ENCODE measurements around the gene TENT5A.

TENT5A gene

GRCh38 chr6:81752921-81753710 is 635 bp upstream of the TENT5A start:
- peak; percentile 78 for DNase-seq (ENCODE audit: low read depth)
- TF ChIP-seq CTCF (IDR thresholded peaks at IDR 0.05; ENCODE audit: insufficient read depth, low read depth, low read length, missing control alignments): no peak
- H3K4me3 ChIP-seq (ENCODE audit: low read length): peak overlapping the region; percentile 85

GRCh38 chr6:81751388-81752083 is 945 bp downstream of the TENT5A start:
- H3K4me3 ChIP-seq (ENCODE audit: low read length): peak overlapping the region; percentile 85
- no peak for TF ChIP-seq CTCF (IDR thresholded peaks at IDR 0.05; ENCODE audit: insufficient read depth, low read depth, low read length, missing control alignments)
- DNase-seq (ENCODE audit: low read depth): peak; percentile 46

- peak overlapping the region; percentile 85 for H3K4me3 ChIP-seq (ENCODE audit: low read length)
- DNase-seq (ENCODE audit: low read depth): peak; percentile 66
- no peak for TF ChIP-seq CTCF (IDR thresholded peaks at IDR 0.05; ENCODE audit: insufficient read depth, low read depth, low read length, missing control alignments)
These were observed 1.6 kb downstream of the TENT5A start for GRCh38 chr6:81750681-81751387.

- H3K4me3 ChIP-seq (ENCODE audit: low read length): peak overlapping the region; percentile 85
- no peak for TF ChIP-seq CTCF (IDR thresholded peaks at IDR 0.05; ENCODE audit: insufficient read depth, low read depth, low read length, missing control alignments)
- DNase-seq (ENCODE audit: low read depth): no peak
These were observed 2.3 kb downstream of the TENT5A start for GRCh38 chr6:81750200-81750599.

- no peak overlapping the region for H3K4me3 ChIP-seq (ENCODE audit: low read length)
- no peak for DNase-seq (ENCODE audit: low read depth)
- no peak for TF ChIP-seq CTCF (IDR thresholded peaks at IDR 0.05; ENCODE audit: insufficient read depth, low read depth, low read length, missing control alignments)
These were observed 2.8 kb downstream of the TENT5A start for GRCh38 chr6:81749707-81750106.

GRCh38 chr6:81748994-81749393 is 3.5 kb downstream of the TENT5A start:
- H3K4me3 ChIP-seq (ENCODE audit: low read length): no peak overlapping the region
- no peak for DNase-seq (ENCODE audit: low read depth)
- TF ChIP-seq CTCF (IDR thresholded peaks at IDR 0.05; ENCODE audit: insufficient read depth, low read depth, low read length, missing control alignments): no peak

Measured in epithelial cell of esophagus (primary cell).